Mesendoderm (in vitro differentiated cells): ENCODE results near the gene DNAJA3.

Experiments
- DNase-seq: peaks from one replicate; pipeline ENCODE4 v3.0.0; 2013
- H2AK5ac ChIP-seq: 2 replicates; pipeline ENCODE4 v1.6.1; 2013; ENCODE audit warnings: low read length, inconsistent platforms
- H2BK120ac ChIP-seq: 2 replicates; pipeline ENCODE4 v1.6.1; 2013; ENCODE audit warnings: low read depth, mild to moderate bottlenecking, low read length, moderate library complexity, mixed read lengths
- H2BK15ac ChIP-seq: replicated peaks from 2 replicates; pipeline ENCODE4 v1.6.1; 2013; ENCODE audit warnings: low read depth, mild to moderate bottlenecking, moderate library complexity
- H2BK5ac ChIP-seq: 2 replicates; pipeline ENCODE4 v1.6.1; 2013; ENCODE audit warnings: low read length, inconsistent platforms
- H3K18ac ChIP-seq: 2 replicates; pipeline ENCODE4 v1.6.1; 2013; ENCODE audit warnings: mild to moderate bottlenecking, low read length, mixed read lengths
- H3K23ac ChIP-seq: one replicate; pipeline ENCODE4 v1.6.1; 2013; ENCODE audit warnings: low read length
- H3K27ac ChIP-seq: 2 replicates; pipeline ENCODE4 v1.5.1; 2013; ENCODE audit warnings: low read depth, mild to moderate bottlenecking, inconsistent platforms, low read length, moderate library complexity
- H3K27me3 ChIP-seq: 2 replicates; pipeline ENCODE4 v1.6.1; 2013; ENCODE audit warnings: low read length, control low read depth, mild to moderate bottlenecking, inconsistent platforms; ENCODE audit not compliant: insufficient read depth, poor library complexity
- H3K36me3 ChIP-seq: 2 replicates; pipeline ENCODE4 v1.6.1; 2013; ENCODE audit warnings: low read length, inconsistent platforms; ENCODE audit not compliant: control insufficient read depth, insufficient read depth
- H3K4ac ChIP-seq: one replicate; pipeline ENCODE4 v1.6.1; 2013; ENCODE audit warnings: low read depth, mild to moderate bottlenecking, low read length, moderate library complexity
- H3K4me1 ChIP-seq: 2 replicates; pipeline ENCODE4 v1.6.1; 2013; ENCODE audit warnings: low read depth, low read length, inconsistent platforms; ENCODE audit not compliant: control insufficient read depth
- H3K4me2 ChIP-seq: 2 replicates; pipeline ENCODE4 v1.6.1; 2013; ENCODE audit warnings: low read length
- H3K4me3 ChIP-seq: 2 replicates; pipeline ENCODE4 v1.5.1; 2013; ENCODE audit warnings: mild to moderate bottlenecking, low read length
- H3K56ac ChIP-seq: one replicate; pipeline ENCODE4 v1.6.1; 2013; ENCODE audit warnings: low read length
- H3K79me1 ChIP-seq: 2 replicates; pipeline ENCODE4 v1.6.1; 2013; ENCODE audit warnings: low read length, inconsistent platforms
- H3K79me2 ChIP-seq: 2 replicates; pipeline ENCODE4 v1.6.1; 2013; ENCODE audit warnings: mild to moderate bottlenecking, low read length; ENCODE audit not compliant: control insufficient read depth, insufficient read depth
- H3K9ac ChIP-seq: 2 replicates; pipeline ENCODE4 v1.6.1; 2013; ENCODE audit warnings: low read length, inconsistent platforms
- H4K5ac ChIP-seq: one replicate; pipeline ENCODE4 v1.6.1; 2013; ENCODE audit warnings: low read length
- H4K8ac ChIP-seq: one replicate; pipeline ENCODE4 v1.6.1; 2013; ENCODE audit warnings: low read depth, mild to moderate bottlenecking, control low read depth, low read length, moderate library complexity
- WGBS: extraction: QIAGEN DNeasy Blood & Tissue Kit; methylation state at CpG from one replicate; pipeline ENCODE4 v1.1.7; 2013; ENCODE audit warnings: low lambda C conversion rate, missing lambda C conversion rate; ENCODE audit not compliant: insufficient coverage; ENCODE audit errors: extremely low coverage; 5-methylcytosine and 5-hydroxymethylcytosine counted together

The DNAJA3 gene

GRCh38 chr16:4386951-4387565, 38.6 kb upstream of the DNAJA3 start:
- H3K4me1 ChIP-seq, result peaks cover 6% of the 10 kb centered on the region

GRCh38 chr16:4387781-4388180, 37.9 kb upstream of the DNAJA3 start:
- H4K5ac ChIP-seq, result no peak overlapping the region
- H3K4me1 ChIP-seq, result peaks cover 11% of the 10 kb centered on the region
- no peak overlapping the region for H2BK15ac ChIP-seq
- no peak overlapping the region for H3K9ac ChIP-seq
- DNase-seq, result no peak
- no peak overlapping the region for H2BK5ac ChIP-seq
- no peaks in the 10 kb centered on the region for H3K79me2 ChIP-seq
- no peaks in the 10 kb centered on the region for H3K36me3 ChIP-seq
- H2AK5ac ChIP-seq, result no peak overlapping the region
- H3K4ac ChIP-seq, result no peak overlapping the region
- H3K18ac ChIP-seq, result no peak overlapping the region
- no peaks in the 10 kb centered on the region for H3K79me1 ChIP-seq
- no peak overlapping the region for H4K8ac ChIP-seq
- no peak overlapping the region for H3K4me3 ChIP-seq
- WGBS, result no CpG with 5 or more reads among the region's 20 CpGs
- H3K56ac ChIP-seq, result peak overlapping the region; percentile 59
- H3K4me2 ChIP-seq, result no peak overlapping the region
- H2BK120ac ChIP-seq, result no peak overlapping the region
- H3K23ac ChIP-seq, result no peak overlapping the region
- H3K27me3 ChIP-seq, result no peaks in the 10 kb centered on the region
- no peak overlapping the region for H3K27ac ChIP-seq

More at GRCh38 chr16:4386951-4387565, 38.6 kb upstream of the DNAJA3 start:
- Histone ChIP-seq H3K4ac (no peak overlapping the region), H3K4me3 (no peak overlapping the region), H2BK5ac (no peak overlapping the region), H3K23ac (no peak overlapping the region), H2BK15ac (no peak overlapping the region), H3K27ac (no peak overlapping the region), H3K56ac (peak overlapping the region; percentile 2), H3K27me3 (no peaks in the 10 kb centered on the region), H3K79me1 (no peaks in the 10 kb centered on the region), H3K9ac (no peak overlapping the region), H4K5ac (no peak overlapping the region), H4K8ac (no peak overlapping the region), H3K79me2 (no peaks in the 10 kb centered on the region), H2AK5ac (no peak overlapping the region), H3K36me3 (no peaks in the 10 kb centered on the region), H2BK120ac (no peak overlapping the region), H3K18ac (no peak overlapping the region), H3K4me2 (no peak overlapping the region)
- no peak for DNase-seq
- WGBS, result no CpG with 5 or more reads among the region's 10 CpGs

GRCh38 chr16:4388271-4389021, 37.2 kb upstream of the DNAJA3 start:
- H3K56ac ChIP-seq, result peak overlapping the region; percentile 0
- no peak overlapping the region for H3K9ac ChIP-seq
- no peak overlapping the region for H4K8ac ChIP-seq
- no peaks in the 10 kb centered on the region for H3K79me2 ChIP-seq
- H3K4me1 ChIP-seq, result peaks cover 16% of the 10 kb centered on the region
- no peak overlapping the region for H3K27ac ChIP-seq
- peak; percentile 85 for DNase-seq
- WGBS, result no CpG with 5 or more reads among the region's 19 CpGs
- H2BK15ac ChIP-seq, result no peak overlapping the region
- peak overlapping the region; percentile 7 for H3K18ac ChIP-seq
- H3K4me3 ChIP-seq, result no peak overlapping the region
- H2BK5ac ChIP-seq, result no peak overlapping the region
- no peak overlapping the region for H4K5ac ChIP-seq
- H3K23ac ChIP-seq, result no peak overlapping the region
- H3K27me3 ChIP-seq, result no peaks in the 10 kb centered on the region
- H3K4me2 ChIP-seq, result no peak overlapping the region
- H3K36me3 ChIP-seq, result no peaks in the 10 kb centered on the region
- H3K4ac ChIP-seq, result no peak overlapping the region
- H2AK5ac ChIP-seq, result no peak overlapping the region
- H3K79me1 ChIP-seq, result no peaks in the 10 kb centered on the region
- no peak overlapping the region for H2BK120ac ChIP-seq

GRCh38 chr16:4389051-4389955, 36.4 kb upstream of the DNAJA3 start:
- Histone ChIP-seq H3K4me2 (no peak overlapping the region), H2BK120ac (no peak overlapping the region), H3K27me3 (no peaks in the 10 kb centered on the region), H3K4ac (no peak overlapping the region), H2BK15ac (no peak overlapping the region), H3K27ac (peak overlapping the region; percentile 36), H3K9ac (peak overlapping the region; percentile 33), H3K4me3 (no peak overlapping the region), H4K5ac (no peak overlapping the region), H3K79me2 (no peaks in the 10 kb centered on the region), H3K4me1 (peaks cover 16% of the 10 kb centered on the region), H2BK5ac (no peak overlapping the region), H3K56ac (peak overlapping the region; percentile 75), H2AK5ac (no peak overlapping the region), H3K23ac (no peak overlapping the region), H4K8ac (no peak overlapping the region), H3K79me1 (no peaks in the 10 kb centered on the region), H3K36me3 (no peaks in the 10 kb centered on the region), H3K18ac (peak overlapping the region; percentile 15)
- no peak for DNase-seq
- WGBS, result no CpG with 5 or more reads among the region's 27 CpGs

- H3K9ac ChIP-seq, result no peak overlapping the region
- H3K79me1 ChIP-seq, result no peaks in the 10 kb centered on the region
- no peak overlapping the region for H2BK15ac ChIP-seq
- no peak overlapping the region for H3K4ac ChIP-seq
- no peak overlapping the region for H3K4me2 ChIP-seq
- no peak overlapping the region for H3K18ac ChIP-seq
- H2AK5ac ChIP-seq, result no peak overlapping the region
- H3K27me3 ChIP-seq, result no peaks in the 10 kb centered on the region
- no peaks in the 10 kb centered on the region for H3K79me2 ChIP-seq
- DNase-seq, result peak; percentile 70
- H2BK5ac ChIP-seq, result no peak overlapping the region
- no peak overlapping the region for H4K5ac ChIP-seq
- no peak overlapping the region for H2BK120ac ChIP-seq
- H4K8ac ChIP-seq, result no peak overlapping the region
- H3K56ac ChIP-seq, result peak overlapping the region; percentile 22
- no CpG with 5 or more reads among the region's 18 CpGs for WGBS
- no peak overlapping the region for H3K23ac ChIP-seq
- no peak overlapping the region for H3K27ac ChIP-seq
- H3K4me1 ChIP-seq, result peaks cover 16% of the 10 kb centered on the region
- no peak overlapping the region for H3K4me3 ChIP-seq
- no peaks in the 10 kb centered on the region for H3K36me3 ChIP-seq
Observed at GRCh38 chr16:4390266-4391260, 35.1 kb upstream of the DNAJA3 start.
